ENCODE results near the gene NAIF1.

Gene NAIF1

GRCh38 chr9:128106181-128106939 lies 39.2 kb upstream of the NAIF1 start:
- TF ChIP-seq YY1 (IDR thresholded peaks at IDR 0.05; ENCODE audit: low read depth) (no peak), FOXM1 (IDR thresholded peaks at IDR 0.05; ENCODE audit: borderline replicate concordance, low read depth) (no peak), RAD21 (IDR thresholded peaks at IDR 0.05; ENCODE audit: low read depth) (no peak), ZBTB7A (IDR thresholded peaks at IDR 0.05; ENCODE audit: low read depth) (no peak), CREB1 (IDR thresholded peaks at IDR 0.05; ENCODE audit: low read depth) (no peak), USF1 (IDR thresholded peaks at IDR 0.05) (no peak), TCF12 (IDR thresholded peaks at IDR 0.05; ENCODE audit: low read depth) (no peak)

DNA sequence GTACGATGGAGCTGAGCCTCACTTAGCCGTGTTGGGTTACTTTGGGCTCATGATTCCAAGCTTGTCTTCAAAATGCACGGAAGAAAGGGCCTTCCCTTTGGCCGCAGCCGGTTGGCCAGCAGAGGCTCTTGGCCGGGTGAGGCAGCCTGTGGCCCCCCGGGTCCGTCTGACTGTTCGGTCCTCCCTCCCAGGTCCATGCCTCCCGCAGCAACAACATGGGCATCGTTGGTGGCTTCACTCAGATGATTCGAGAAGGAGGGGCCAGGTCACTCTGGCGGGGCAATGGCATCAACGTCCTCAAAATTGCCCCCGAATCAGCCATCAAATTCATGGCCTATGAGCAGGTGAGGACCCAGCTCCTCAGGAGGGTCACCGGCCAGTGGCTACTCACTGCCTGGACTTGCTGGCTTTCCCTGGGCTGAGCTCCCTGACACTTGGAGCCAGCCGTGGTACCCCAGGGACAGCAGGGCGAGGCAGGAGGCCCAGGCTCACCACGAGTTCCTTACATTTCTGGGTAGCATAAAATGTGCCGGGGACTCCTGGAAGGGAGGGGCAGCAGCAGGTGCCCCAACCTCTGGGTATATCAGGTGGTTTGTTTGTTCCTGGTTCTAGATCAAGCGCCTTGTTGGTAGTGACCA lies 38.5 kb upstream of the NAIF1 start:
- TF ChIP-seq FOXM1 (IDR thresholded peaks at IDR 0.05; ENCODE audit: borderline replicate concordance, low read depth): no peak
- no peak for TF ChIP-seq NFIC (IDR thresholded peaks at IDR 0.05)
- TF ChIP-seq TEAD4 (IDR thresholded peaks at IDR 0.05): no peak
- no peak for TF ChIP-seq MAX (IDR thresholded peaks at IDR 0.05)
- TF ChIP-seq EP300 (IDR thresholded peaks at IDR 0.05; ENCODE audit: borderline replicate concordance): no peak
- TF ChIP-seq EGR1 (IDR thresholded peaks at IDR 0.05): no peak
- no peak for TF ChIP-seq TCF12 (IDR thresholded peaks at IDR 0.05; ENCODE audit: low read depth)
- TF ChIP-seq USF1 (IDR thresholded peaks at IDR 0.05): no peak
- TF ChIP-seq, protein P1, sequence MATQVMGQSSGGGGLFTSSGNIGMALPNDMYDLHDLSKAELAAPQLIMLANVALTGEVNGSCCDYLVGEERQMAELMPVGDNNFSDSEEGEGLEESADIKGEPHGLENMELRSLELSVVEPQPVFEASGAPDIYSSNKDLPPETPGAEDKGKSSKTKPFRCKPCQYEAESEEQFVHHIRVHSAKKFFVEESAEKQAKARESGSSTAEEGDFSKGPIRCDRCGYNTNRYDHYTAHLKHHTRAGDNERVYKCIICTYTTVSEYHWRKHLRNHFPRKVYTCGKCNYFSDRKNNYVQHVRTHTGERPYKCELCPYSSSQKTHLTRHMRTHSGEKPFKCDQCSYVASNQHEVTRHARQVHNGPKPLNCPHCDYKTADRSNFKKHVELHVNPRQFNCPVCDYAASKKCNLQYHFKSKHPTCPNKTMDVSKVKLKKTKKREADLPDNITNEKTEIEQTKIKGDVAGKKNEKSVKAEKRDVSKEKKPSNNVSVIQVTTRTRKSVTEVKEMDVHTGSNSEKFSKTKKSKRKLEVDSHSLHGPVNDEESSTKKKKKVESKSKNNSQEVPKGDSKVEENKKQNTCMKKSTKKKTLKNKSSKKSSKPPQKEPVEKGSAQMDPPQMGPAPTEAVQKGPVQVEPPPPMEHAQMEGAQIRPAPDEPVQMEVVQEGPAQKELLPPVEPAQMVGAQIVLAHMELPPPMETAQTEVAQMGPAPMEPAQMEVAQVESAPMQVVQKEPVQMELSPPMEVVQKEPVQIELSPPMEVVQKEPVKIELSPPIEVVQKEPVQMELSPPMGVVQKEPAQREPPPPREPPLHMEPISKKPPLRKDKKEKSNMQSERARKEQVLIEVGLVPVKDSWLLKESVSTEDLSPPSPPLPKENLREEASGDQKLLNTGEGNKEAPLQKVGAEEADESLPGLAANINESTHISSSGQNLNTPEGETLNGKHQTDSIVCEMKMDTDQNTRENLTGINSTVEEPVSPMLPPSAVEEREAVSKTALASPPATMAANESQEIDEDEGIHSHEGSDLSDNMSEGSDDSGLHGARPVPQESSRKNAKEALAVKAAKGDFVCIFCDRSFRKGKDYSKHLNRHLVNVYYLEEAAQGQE (IDR thresholded peaks at IDR 0.05; ENCODE audit: low read depth): no peak
- TF ChIP-seq YY1 (IDR thresholded peaks at IDR 0.05; ENCODE audit: low read depth): no peak
- no peak for TF ChIP-seq CEBPB (IDR thresholded peaks at IDR 0.05)
- TF ChIP-seq TAF1 (IDR thresholded peaks at IDR 0.05; ENCODE audit: low read depth): no peak
- TF ChIP-seq ZBTB7A (IDR thresholded peaks at IDR 0.05; ENCODE audit: low read depth): no peak
- no peak for TF ChIP-seq CREB1 (IDR thresholded peaks at IDR 0.05; ENCODE audit: low read depth)
- TF ChIP-seq RAD21 (IDR thresholded peaks at IDR 0.05; ENCODE audit: low read depth): no peak

GRCh38 chr9:128104171-128104618 lies 37.1 kb upstream of the NAIF1 start:
- TF ChIP-seq EP300 (IDR thresholded peaks at IDR 0.05; ENCODE audit: borderline replicate concordance): no peak
- TF ChIP-seq MAX (IDR thresholded peaks at IDR 0.05): no peak
- no peak for TF ChIP-seq TAF1 (IDR thresholded peaks at IDR 0.05; ENCODE audit: low read depth)
- TF ChIP-seq NFIC (IDR thresholded peaks at IDR 0.05): no peak
- TF ChIP-seq RAD21 (IDR thresholded peaks at IDR 0.05; ENCODE audit: low read depth): no peak
- TF ChIP-seq EGR1 (IDR thresholded peaks at IDR 0.05): no peak
- TF ChIP-seq CEBPB (IDR thresholded peaks at IDR 0.05): no peak
- no peak for TF ChIP-seq FOXM1 (IDR thresholded peaks at IDR 0.05; ENCODE audit: borderline replicate concordance, low read depth)

GRCh38 chr9:128103589-128103962 lies 36.5 kb upstream of the NAIF1 start:
- TF ChIP-seq YY1 (IDR thresholded peaks at IDR 0.05; ENCODE audit: low read depth) (no peak), CREB1 (IDR thresholded peaks at IDR 0.05; ENCODE audit: low read depth) (no peak), TCF12 (IDR thresholded peaks at IDR 0.05; ENCODE audit: low read depth) (no peak), RAD21 (IDR thresholded peaks at IDR 0.05; ENCODE audit: low read depth) (no peak), TEAD4 (IDR thresholded peaks at IDR 0.05) (no peak), NFIC (IDR thresholded peaks at IDR 0.05) (no peak), TAF1 (IDR thresholded peaks at IDR 0.05; ENCODE audit: low read depth) (no peak)
- TF ChIP-seq, protein P1 (IDR thresholded peaks at IDR 0.05; ENCODE audit: low read depth): no peak

- TF ChIP-seq ZBTB7A (IDR thresholded peaks at IDR 0.05; ENCODE audit: low read depth): no peak
- no peak for TF ChIP-seq USF1 (IDR thresholded peaks at IDR 0.05)
- TF ChIP-seq FOXM1 (IDR thresholded peaks at IDR 0.05; ENCODE audit: borderline replicate concordance, low read depth): no peak
- no peak for TF ChIP-seq NFIC (IDR thresholded peaks at IDR 0.05)
- no peak for TF ChIP-seq TCF12 (IDR thresholded peaks at IDR 0.05; ENCODE audit: low read depth)
- TF ChIP-seq MAX (IDR thresholded peaks at IDR 0.05): no peak
- TF ChIP-seq RAD21 (IDR thresholded peaks at IDR 0.05; ENCODE audit: low read depth): no peak
- no peak for TF ChIP-seq CEBPB (IDR thresholded peaks at IDR 0.05)
Observed at GRCh38 chr9:128102861-128103588, 35.9 kb upstream of the NAIF1 start.

All from Ishikawa (cell line).